ENCODE results near the gene FBLN2.

GRCh38 chr3:13676356-13677017 is 127.6 kb downstream of the FBLN2 start:
- TF ChIP-seq CTCF (IDR thresholded peaks at IDR 0.05) (no peak), POLR2A (IDR thresholded peaks at IDR 0.05) (no peak), POLR2AphosphoS5 (IDR thresholded peaks at IDR 0.05; ENCODE audit: insufficient read depth in 1 of 2, low read depth in 1 of 2) (no peak)

Measured in vagina (tissue), 2 donors.